Activated T-cell treated with anti-CD3 and anti-CD28 coated beads, Interleukin-2, amount 50 U/mL, for 24 hours (primary cell): ENCODE measurements around the gene TOP2A.
"Not testable (repeated sequence)": the region's sequence is repeated elsewhere in the genome, so short reads cannot be mapped to it uniquely, and the experiment has no call there.

Experiments
- DNase-seq: peaks from one replicate; pipeline ENCODE4 v3.0.0-alpha.2; 2020
- H3K27ac Mint-ChIP-seq: 2 replicates; pipeline ENCODE4 v1.8.0; 2020; ENCODE audit warnings: mild to moderate bottlenecking, mixed read lengths
- H3K27me3 Mint-ChIP-seq: 2 replicates; pipeline ENCODE4 v1.8.0; 2020; ENCODE audit warnings: mixed read lengths
- H3K36me3 Mint-ChIP-seq: 2 replicates; pipeline ENCODE4 v1.8.0; 2020; ENCODE audit warnings: low read depth, mixed read lengths
- H3K4me1 Mint-ChIP-seq: 2 replicates; pipeline ENCODE4 v1.8.0; 2020; ENCODE audit warnings: low read depth, mixed read lengths
- H3K4me3 Mint-ChIP-seq: 2 replicates; pipeline ENCODE4 v1.8.0; 2020; ENCODE audit warnings: mild to moderate bottlenecking, moderate library complexity, mixed read lengths
- H3K9me3 Mint-ChIP-seq: 2 replicates; pipeline ENCODE4 v1.8.0; 2020; ENCODE audit warnings: mixed read lengths

The TOP2A gene

DNA sequence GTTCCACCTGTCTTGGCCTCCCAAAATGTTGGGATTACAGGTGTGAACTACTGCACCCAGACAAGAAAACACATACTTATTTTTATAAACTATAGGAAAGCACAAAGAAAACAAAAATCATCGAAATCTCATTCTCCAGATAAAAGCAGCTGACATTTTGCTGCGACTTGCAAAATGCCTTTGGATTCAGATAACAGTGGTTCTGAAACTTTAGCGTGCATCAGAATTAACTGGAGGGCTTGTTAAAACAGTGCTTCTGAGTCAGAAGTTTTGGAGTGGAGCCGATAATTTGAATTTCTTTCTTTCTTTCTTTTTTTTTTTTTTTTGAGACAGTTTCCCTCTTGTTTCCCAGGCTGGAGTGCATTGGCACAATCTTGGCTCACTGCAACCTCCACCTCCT is 35.4 kb downstream of the TOP2A start:
- H3K36me3 Mint-ChIP-seq, result peaks cover under 1% of the 10 kb centered on the region
- no peaks in the 10 kb centered on the region for H3K4me1 Mint-ChIP-seq
- peaks cover under 1% of the 10 kb centered on the region for H3K27me3 Mint-ChIP-seq
- no peak overlapping the region for H3K27ac Mint-ChIP-seq
- no peaks in the 10 kb centered on the region for H3K9me3 Mint-ChIP-seq
- H3K4me3 Mint-ChIP-seq, result no peak overlapping the region
- DNase-seq, result no peak

DNA sequence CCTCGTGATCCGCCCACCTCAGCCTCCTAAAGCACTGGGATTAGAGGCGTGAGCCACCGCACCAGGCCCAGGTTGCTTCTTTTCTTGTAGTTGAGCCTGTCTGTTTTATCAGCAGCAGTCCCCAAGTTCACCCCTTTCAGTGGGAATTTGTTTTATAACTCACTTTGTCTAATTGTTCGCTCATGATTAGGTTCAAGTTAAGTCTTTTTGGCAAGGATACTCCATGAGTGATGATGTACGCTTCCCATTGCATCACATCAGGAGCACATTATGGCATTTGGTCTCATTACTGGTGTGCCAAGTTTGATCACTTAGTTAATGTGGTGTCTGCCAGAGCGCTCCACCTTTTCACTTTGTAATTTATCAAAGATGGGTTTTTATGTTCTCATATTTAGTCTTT is 38.7 kb downstream of the TOP2A start:
- H3K4me1 Mint-ChIP-seq, result peaks cover 16% of the 10 kb centered on the region
- DNase-seq, result peak; percentile 9
- H3K9me3 Mint-ChIP-seq, result no peaks in the 10 kb centered on the region
- H3K27me3 Mint-ChIP-seq, result peaks cover 9% of the 10 kb centered on the region
- no peak overlapping the region for H3K27ac Mint-ChIP-seq
- no peak overlapping the region for H3K4me3 Mint-ChIP-seq
- no peaks in the 10 kb centered on the region for H3K36me3 Mint-ChIP-seq

- peak; percentile 5 for DNase-seq
- Mint-ChIP-seq H3K9me3 (no peaks in the 10 kb centered on the region), H3K27ac (no peak overlapping the region), H3K4me1 (peaks cover 27% of the 10 kb centered on the region), H3K36me3 (no peaks in the 10 kb centered on the region), H3K27me3 (peaks cover 9% of the 10 kb centered on the region), H3K4me3 (no peak overlapping the region)
Measured at GRCh38 chr17:40377832-40378231, 39.9 kb downstream of the TOP2A start.

- peak; percentile 29 for DNase-seq
- Mint-ChIP-seq H3K4me1 (peaks cover 38% of the 10 kb centered on the region), H3K27ac (peak overlapping the region; percentile 8)
- H3K9me3 Mint-ChIP-seq, H3K36me3 Mint-ChIP-seq, H3K27me3 Mint-ChIP-seq, H3K4me3 Mint-ChIP-seq: not testable (repeated sequence)
Measured at GRCh38 chr17:40376541-40376940, 41.2 kb downstream of the TOP2A start.

- H3K27ac Mint-ChIP-seq, H3K27me3 Mint-ChIP-seq, H3K36me3 Mint-ChIP-seq, H3K9me3 Mint-ChIP-seq, H3K4me3 Mint-ChIP-seq: not testable (repeated sequence)
- H3K4me1 Mint-ChIP-seq, result peaks cover 41% of the 10 kb centered on the region
- peak; percentile 23 for DNase-seq
Measured at GRCh38 chr17:40375786-40376185, 41.9 kb downstream of the TOP2A start.

DNA sequence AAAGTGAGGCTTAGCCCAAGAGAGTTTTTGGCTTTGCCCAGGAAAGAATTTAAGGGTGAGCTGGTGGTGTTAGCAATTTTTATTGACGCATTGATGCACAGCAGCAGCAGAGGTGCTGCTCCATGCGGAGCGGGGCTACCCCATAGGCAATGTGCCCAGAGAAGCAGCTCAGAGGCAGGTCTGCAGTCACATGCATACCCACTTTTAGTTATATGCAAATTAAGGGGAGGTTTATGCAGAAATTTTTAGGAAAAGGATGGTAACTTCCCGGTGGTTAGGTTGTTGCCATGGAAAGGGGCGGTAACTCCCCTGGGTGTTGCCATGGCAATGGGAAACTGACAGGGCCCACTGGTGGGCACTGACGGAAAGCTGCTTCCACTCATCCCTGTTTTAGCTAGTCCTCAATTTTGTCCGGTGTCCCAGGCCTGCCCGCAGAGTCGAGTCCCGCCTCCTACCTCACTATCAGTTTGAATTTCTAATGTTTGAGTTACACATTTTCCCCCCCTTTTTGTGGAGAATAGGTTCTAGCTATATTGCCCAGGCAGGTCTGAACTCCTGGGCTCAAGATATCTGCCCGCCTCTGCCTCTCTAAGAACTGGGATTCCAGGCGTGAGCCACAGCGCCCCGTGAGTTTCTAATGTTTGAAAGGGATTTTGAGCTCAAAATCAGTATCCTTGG is 42.7 kb downstream of the TOP2A start:
- no peak overlapping the region for H3K4me3 Mint-ChIP-seq
- H3K27me3 Mint-ChIP-seq, result peaks cover 9% of the 10 kb centered on the region
- no peaks in the 10 kb centered on the region for H3K9me3 Mint-ChIP-seq
- H3K27ac Mint-ChIP-seq, result no peak overlapping the region
- H3K4me1 Mint-ChIP-seq, result peaks cover 41% of the 10 kb centered on the region
- no peaks in the 10 kb centered on the region for H3K36me3 Mint-ChIP-seq
- DNase-seq, result peak; percentile 8

DNA sequence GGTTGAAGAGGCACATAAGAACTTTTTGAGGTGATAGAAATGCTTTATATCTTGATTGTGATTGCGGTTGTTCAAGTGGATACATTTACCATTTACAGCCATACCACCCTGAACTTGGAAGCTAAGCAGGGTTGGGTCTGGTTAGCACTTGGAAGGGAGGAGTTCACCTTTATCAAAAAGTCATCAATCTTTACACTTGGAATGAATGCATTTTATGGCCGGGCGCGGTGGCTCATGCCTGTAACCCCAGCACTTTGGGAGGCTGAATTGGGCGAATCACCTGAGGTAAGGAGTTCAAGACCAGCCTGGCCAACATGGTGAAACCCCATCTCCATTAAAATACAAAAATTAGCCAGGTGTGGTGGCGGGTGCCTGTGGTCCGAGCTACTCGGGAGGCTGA is 43.7 kb downstream of the TOP2A start:
- Mint-ChIP-seq H3K27ac (peak overlapping the region; percentile 85), H3K4me3 (no peak overlapping the region), H3K4me1 (peaks cover 41% of the 10 kb centered on the region), H3K9me3 (no peaks in the 10 kb centered on the region), H3K36me3 (no peaks in the 10 kb centered on the region), H3K27me3 (peaks cover 9% of the 10 kb centered on the region)
- peak; percentile 25 for DNase-seq

DNA sequence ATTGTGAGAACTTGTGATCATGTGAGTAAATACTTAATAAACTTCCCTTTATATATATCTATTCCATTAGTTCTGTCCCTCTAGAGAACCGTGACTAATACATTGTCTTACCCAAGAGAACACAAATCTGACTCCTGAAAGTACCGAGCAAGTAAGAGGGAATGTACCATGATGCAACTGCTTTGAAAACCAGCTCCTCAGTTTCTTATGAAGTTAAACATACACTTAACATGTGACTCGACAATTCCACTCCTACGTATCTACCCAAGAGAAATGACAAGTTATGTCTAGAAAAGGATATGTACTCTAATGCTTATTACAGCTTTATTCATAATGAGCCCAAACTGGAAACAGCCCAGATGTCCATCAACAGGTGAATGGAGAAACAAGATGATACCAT is 44.4 kb downstream of the TOP2A start:
- Mint-ChIP-seq H3K36me3 (no peaks in the 10 kb centered on the region), H3K4me1 (peaks cover 41% of the 10 kb centered on the region), H3K4me3 (no peak overlapping the region), H3K9me3 (no peaks in the 10 kb centered on the region), H3K27me3 (peaks cover 9% of the 10 kb centered on the region), H3K27ac (peak overlapping the region; percentile 85)
- no peak for DNase-seq

DNA sequence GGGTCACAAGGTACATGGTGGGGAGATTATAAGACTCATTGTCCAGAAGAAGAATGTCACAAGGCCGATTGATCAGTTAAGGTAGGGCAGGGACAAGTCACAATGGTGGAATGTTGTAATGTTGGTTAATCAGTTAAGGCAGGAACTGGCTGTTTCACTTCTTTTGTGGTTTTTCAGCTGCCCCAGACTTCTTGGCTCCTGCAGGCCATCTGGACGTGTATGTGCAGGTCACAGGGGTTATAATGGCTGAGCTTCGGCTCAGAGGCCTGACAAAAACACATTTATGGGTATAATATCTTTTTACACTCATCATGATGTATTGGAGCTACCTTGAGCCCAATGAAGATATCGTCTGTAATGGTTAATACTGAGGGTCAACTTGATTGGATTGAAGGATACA is 45.1 kb downstream of the TOP2A start:
- not testable (repeated sequence) for H3K27me3 Mint-ChIP-seq, H3K9me3 Mint-ChIP-seq, H3K36me3 Mint-ChIP-seq, H3K4me3 Mint-ChIP-seq
- H3K27ac Mint-ChIP-seq, result peak overlapping the region; percentile 85
- H3K4me1 Mint-ChIP-seq, result peaks cover 41% of the 10 kb centered on the region
- peak; percentile 9 for DNase-seq

- peak overlapping the region; percentile 7 for H3K27ac Mint-ChIP-seq
- DNase-seq, result peak; percentile 26
Measured at GRCh38 chr17:40372031-40372430, 45.7 kb downstream of the TOP2A start.

GRCh38 chr17:40371261-40371929 is 46.3 kb downstream of the TOP2A start:
- Mint-ChIP-seq H3K36me3 (no peaks in the 10 kb centered on the region), H3K27ac (no peak overlapping the region), H3K4me3 (no peak overlapping the region), H3K9me3 (no peaks in the 10 kb centered on the region), H3K4me1 (peaks cover 36% of the 10 kb centered on the region), H3K27me3 (peaks cover under 1% of the 10 kb centered on the region)
- DNase-seq, result peak; percentile 39

More at GRCh38 chr17:40372031-40372430, 45.7 kb downstream of the TOP2A start:
- Mint-ChIP-seq H3K36me3 (no peaks in the 10 kb centered on the region), H3K9me3 (no peaks in the 10 kb centered on the region), H3K4me3 (no peak overlapping the region), H3K4me1 (peaks cover 41% of the 10 kb centered on the region), H3K27me3 (peaks cover 7% of the 10 kb centered on the region)

GRCh38 chr17:40369923-40370322 is 47.8 kb downstream of the TOP2A start:
- peak; percentile 21 for DNase-seq
- Mint-ChIP-seq H3K4me3 (no peak overlapping the region), H3K36me3 (no peaks in the 10 kb centered on the region), H3K27me3 (no peaks in the 10 kb centered on the region), H3K4me1 (peaks cover 33% of the 10 kb centered on the region), H3K27ac (no peak overlapping the region), H3K9me3 (no peaks in the 10 kb centered on the region)

DNA sequence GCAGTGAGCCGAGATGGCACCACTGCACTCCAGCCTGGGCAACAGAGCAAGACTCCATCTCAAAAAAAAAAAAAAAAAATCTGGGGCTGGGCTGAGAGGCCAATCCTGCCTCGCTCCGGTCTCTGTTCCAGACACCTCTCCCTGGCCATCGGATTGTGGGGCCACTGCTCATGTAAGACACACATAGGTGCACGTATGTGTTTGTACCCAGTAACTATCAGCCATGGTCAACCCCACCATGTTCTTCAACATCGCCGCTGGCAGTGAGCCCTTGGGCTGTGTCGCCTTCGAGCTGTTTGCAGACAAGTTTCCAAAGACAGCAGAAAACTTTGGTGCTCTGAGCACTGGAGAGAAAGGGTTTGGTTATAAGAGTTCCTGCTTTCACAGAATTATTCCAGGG is 50.0 kb downstream of the TOP2A start:
- H3K4me3 Mint-ChIP-seq, H3K36me3 Mint-ChIP-seq, H3K9me3 Mint-ChIP-seq, H3K27ac Mint-ChIP-seq, H3K27me3 Mint-ChIP-seq: not testable (repeated sequence)
- peaks cover 21% of the 10 kb centered on the region for H3K4me1 Mint-ChIP-seq
- peak; percentile 22 for DNase-seq

GRCh38 chr17:40366861-40367518 is 50.7 kb downstream of the TOP2A start:
- Mint-ChIP-seq H3K27me3 (peaks cover 9% of the 10 kb centered on the region), H3K4me3 (no peak overlapping the region), H3K27ac (no peak overlapping the region), H3K9me3 (no peaks in the 10 kb centered on the region), H3K4me1 (peaks cover 19% of the 10 kb centered on the region), H3K36me3 (no peaks in the 10 kb centered on the region)
- peak; percentile 26 for DNase-seq
